GM18502 (cell line): ENCODE measurements around the gene TAMALIN.

ENCODE experiments used
- ATAC-seq: cut with Tn5 transposase; IDR thresholded peaks from one replicate; pipeline ENCODE4 v1.9.1; 2021; ENCODE audit warnings: mild to moderate bottlenecking; ENCODE audit not compliant: unreplicated experiment, poor library complexity

Gene TAMALIN

DNA sequence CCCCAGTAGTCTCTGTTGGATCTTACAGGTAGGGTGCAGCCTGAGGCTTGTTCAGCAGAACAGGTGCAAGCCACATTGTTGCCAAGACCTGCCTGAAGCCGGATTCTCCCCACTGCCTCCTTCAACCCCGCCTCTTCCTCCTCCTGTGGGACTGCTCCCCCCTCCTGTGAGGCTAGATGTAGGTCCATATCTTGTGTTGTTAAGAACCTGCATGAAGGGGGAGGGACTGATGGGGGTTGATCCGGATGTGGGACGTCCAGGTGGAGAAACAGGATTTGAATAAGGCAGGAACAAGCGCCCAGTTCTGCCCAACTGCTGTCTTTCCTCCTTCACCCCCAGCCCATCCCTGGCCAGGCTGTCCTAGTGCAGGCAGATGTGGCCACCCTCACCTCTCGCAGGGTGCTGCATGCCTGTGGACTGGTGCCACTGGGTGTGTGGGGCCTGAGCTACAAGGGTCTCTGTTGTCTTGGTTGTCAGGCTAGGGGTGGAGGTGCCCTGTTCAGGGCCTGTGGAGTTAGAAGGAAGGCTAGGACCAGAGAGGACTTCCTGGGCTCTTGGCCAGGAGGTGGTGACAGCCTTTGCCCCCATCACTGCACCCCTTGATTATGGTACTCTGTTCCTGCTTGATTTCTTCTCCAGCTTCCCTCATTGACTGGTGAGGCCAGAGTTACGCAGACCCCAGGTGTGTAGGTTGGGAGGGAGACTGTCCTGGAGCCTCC lies 45.9 kb downstream of the TAMALIN start:
- no peak for ATAC-seq

DNA sequence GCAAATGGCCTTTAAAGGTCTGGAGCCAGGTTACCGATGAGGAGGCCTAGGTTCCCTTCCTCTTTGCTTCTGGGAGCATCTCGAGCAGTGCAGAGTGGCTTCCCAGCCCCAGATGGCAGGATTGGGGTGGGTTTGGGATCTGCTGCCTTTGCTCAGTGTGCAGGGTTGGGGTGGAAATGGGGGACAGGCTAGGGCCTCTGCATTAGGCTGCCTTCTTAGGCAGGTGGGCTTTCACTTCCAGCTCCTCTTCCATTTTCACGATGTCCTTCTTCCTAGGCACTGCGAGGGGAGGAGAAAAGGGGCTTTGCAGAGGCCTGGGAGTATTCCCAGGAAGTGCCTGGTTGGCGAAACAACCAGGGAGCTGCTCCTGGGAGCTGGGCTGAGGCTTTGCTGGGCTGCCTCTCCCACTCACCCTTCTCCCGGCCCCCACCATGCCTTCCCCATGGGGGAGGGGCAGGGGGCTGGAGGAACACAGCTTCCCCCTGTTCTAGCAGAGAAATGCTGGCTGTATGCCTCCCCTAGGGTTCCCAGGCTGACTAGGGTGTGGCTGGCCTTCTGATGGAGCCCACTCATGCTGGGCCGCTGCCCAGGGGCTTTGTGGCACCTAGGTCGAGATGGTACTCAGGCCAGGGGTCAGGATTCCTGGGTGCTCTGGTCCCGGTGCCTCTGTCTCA lies 46.9 kb downstream of the TAMALIN start:
- no peak for ATAC-seq

DNA sequence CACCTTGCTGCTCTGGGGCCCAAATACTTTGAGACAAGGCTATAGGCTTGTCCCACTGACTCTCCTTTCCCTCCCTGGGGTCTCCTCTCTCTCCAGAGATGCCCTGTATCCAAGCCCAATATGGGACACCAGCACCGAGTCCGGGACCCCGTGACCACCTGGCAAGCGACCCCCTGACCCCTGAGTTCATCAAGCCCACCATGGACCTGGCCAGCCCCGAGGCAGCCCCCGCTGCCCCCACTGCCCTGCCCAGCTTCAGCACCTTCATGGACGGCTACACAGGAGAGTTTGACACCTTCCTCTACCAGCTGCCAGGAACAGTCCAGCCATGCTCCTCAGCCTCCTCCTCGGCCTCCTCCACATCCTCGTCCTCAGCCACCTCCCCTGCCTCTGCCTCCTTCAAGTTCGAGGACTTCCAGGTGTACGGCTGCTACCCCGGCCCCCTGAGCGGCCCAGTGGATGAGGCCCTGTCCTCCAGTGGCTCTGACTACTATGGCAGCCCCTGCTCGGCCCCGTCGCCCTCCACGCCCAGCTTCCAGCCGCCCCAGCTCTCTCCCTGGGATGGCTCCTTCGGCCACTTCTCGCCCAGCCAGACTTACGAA lies 47.6 kb downstream of the TAMALIN start:
- no peak for ATAC-seq

DNA sequence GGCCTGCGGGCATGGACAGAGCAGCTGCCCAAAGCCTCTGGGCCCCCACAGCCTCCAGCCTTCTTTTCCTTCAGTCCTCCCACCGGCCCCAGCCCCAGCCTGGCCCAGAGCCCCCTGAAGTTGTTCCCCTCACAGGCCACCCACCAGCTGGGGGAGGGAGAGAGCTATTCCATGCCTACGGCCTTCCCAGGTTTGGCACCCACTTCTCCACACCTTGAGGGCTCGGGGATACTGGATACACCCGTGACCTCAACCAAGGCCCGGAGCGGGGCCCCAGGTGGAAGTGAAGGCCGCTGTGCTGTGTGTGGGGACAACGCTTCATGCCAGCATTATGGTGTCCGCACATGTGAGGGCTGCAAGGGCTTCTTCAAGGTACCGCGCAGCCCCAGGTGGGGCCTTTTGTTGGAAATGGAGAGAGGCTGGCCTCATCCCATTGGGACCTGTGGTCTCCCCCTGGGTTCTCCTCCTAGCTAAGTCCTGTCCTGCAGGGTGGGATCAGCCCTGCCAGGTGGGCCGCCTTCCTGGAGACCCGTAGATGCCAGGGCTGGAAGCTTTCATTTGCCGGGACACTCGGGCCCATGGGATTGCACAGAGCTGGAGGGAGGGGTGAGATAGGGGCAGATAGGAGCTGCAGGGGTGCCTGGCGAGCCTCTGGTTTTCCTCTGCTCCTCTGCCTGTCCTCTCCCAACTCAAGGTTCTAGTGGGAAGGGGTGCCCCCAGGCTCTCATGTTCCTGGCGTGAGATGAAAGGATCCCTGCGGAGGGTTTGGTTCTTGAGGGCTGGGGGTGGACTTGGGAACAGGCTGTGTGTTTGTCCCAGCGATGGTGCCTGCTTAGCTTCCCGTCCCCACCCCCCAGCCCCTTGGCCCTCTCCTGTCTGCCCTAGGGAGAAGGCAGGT lies 48.3 kb downstream of the TAMALIN start:
- ATAC-seq: no peak

DNA sequence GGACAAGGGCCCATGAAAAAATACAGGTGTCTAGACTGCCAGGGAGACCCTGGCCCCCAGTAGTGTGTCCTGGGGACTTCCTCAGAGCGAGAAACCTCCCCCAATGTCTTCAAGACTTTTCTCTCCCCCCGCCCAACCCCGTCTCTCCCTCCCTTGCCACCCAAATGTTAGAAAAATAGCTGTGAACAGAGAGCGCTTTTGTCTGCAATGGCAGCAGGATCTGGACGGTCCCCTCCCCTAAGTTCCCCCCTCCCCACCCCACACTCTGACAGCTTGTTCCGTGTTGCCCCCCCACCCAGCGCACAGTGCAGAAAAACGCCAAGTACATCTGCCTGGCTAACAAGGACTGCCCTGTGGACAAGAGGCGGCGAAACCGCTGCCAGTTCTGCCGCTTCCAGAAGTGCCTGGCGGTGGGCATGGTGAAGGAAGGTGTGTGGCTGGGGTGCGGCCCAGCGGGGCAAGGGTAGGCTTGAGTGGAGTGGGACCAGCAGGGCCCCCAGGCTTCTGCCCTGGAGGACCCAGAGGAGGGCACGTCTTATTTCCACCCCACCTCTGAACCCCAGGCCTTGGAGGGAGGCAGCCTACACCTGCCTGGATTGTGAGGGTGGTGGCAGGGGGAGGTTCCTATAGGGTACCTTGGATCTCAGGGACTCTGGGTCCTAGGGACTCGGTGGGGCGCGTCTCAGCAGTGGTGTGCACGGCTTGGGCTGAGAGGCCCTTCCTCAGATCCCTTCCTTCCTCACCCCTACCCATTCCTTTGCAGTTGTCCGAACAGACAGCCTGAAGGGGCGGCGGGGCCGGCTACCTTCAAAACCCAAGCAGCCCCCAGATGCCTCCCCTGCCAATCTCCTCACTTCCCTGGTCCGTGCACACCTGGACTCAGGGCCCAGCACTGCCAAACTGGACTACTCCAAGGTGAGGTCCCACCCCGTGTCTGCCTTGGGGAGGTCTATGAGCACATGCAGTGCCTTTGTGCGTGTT lies 49.3 kb downstream of the TAMALIN start:
- ATAC-seq: no peak

DNA sequence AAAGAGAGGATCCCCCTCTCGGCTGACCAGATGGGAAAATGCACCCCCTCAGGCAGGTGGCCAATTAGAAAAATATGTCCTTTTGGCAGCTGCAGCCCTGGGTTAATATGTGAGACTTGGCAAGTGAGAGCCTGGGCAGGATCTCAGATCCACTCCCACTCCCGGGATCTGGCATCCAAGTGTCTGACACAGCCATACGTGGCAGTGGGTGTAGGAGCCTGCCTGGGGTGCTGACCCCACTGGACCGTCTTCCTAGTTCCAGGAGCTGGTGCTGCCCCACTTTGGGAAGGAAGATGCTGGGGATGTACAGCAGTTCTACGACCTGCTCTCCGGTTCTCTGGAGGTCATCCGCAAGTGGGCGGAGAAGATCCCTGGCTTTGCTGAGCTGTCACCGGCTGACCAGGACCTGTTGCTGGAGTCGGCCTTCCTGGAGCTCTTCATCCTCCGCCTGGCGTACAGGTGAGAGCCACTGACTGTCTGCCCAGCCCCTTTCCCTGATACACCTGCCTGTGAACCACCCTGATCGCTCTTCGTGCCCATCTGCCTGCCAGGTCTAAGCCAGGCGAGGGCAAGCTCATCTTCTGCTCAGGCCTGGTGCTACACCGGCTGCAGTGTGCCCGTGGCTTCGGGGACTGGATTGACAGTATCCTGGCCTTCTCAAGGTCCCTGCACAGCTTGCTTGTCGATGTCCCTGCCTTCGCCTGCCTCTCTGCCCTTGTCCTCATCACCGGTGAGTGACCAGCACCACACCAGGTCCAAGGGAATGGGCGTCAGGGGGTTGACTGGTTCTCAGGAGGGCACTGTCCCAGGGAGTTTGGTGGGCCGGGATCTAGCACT lies 50.3 kb downstream of the TAMALIN start:
- ATAC-seq: no peak

DNA sequence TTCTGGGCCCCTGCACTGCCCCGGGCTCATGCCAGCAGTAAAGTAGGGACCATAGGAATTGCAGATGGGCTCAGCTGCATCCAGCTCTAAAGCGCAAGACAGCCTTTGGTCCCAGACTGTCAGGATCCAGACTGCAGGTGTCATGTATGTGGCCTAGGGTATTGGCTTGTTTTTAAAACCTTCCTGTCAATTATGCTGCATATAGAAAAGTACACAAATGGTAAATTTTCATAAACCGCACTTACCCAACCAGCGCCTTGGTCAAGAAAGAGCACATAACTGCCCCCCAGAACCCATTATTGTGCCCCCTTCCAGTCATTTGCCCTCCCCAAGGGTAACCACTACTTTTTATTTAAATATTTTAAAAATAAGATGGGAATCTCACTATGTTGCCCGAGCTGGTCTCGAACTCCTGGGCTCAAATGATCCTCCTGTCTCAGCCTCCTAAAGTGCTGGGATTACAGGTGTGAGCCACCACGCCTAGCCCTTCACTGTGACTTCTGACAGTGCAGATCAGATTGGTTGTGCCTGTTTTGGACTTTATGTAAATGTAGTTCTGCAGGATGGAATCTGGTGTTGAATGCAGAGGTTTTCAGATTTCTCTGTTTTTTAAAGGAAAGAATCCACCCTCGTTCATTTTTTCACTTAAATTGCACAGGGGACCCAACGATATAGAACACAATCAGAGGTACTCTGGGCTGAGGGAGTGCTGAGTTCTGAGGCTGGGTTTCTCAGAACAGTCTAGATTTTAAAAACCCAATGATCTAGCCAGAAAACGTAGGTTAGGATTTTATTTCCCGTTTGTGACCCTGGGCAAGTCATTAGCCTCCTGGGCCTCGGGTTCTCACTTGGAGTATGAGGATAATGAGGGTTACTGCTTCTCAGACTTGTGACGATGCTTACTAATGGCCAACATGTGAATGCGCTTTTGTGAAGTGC lies 51.2 kb downstream of the TAMALIN start:
- ATAC-seq: no peak

DNA sequence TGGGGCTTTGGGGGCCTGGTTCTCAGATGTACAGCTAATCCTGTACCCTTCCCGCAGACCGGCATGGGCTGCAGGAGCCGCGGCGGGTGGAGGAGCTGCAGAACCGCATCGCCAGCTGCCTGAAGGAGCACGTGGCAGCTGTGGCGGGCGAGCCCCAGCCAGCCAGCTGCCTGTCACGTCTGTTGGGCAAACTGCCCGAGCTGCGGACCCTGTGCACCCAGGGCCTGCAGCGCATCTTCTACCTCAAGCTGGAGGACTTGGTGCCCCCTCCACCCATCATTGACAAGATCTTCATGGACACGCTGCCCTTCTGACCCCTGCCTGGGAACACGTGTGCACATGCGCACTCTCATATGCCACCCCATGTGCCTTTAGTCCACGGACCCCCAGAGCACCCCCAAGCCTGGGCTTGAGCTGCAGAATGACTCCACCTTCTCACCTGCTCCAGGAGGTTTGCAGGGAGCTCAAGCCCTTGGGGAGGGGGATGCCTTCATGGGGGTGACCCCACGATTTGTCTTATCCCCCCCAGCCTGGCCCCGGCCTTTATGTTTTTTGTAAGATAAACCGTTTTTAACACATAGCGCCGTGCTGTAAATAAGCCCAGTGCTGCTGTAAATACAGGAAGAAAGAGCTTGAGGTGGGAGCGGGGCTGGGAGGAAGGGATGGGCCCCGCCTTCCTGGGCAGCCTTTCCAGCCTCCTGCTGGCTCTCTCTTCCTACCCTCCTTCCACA lies 52.0 kb downstream of the TAMALIN start:
- no peak for ATAC-seq

DNA sequence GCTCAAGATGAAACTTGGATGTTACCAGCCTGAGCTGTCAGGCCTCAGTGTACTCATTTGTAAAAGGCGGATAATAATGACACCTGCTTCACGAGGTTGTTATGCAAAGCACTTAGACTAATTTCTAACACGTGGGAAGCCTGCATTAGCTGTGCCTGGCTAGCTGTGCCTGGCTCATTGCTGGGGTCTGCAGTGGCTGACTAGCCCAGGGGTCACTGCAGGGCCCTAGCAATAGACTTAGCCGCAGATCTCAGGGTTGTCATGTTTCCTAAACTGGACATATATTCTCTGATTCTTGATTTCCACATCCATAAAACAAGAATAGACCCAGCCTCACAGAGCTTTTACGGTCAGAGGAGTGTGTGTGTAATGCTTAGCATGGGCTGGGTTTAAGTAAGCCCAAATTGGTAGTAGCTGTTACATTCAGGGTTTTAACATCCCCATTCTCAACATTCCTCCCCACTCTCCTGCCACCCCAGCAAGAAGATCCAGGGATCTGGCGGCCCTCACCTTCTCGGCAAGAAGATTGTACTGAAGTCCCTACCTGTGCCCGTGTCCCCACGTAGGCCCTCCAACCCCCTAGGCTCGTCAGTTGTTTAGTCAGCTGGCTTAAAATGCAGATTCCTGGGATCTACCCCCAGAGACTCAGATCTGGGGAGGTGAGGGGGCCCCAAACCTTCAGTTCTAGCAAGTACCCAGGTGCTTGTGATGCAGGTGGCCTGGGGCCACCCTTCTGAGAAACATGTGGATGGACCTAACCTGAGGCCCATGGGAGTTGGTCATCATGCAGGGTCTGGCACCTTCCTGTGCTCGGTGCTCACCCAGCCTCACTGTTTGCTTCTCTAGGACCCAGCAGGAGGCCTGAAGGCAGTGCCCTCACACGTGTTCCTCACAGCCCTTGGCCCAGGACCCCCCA lies 53.1 kb downstream of the TAMALIN start:
- ATAC-seq: no peak

DNA sequence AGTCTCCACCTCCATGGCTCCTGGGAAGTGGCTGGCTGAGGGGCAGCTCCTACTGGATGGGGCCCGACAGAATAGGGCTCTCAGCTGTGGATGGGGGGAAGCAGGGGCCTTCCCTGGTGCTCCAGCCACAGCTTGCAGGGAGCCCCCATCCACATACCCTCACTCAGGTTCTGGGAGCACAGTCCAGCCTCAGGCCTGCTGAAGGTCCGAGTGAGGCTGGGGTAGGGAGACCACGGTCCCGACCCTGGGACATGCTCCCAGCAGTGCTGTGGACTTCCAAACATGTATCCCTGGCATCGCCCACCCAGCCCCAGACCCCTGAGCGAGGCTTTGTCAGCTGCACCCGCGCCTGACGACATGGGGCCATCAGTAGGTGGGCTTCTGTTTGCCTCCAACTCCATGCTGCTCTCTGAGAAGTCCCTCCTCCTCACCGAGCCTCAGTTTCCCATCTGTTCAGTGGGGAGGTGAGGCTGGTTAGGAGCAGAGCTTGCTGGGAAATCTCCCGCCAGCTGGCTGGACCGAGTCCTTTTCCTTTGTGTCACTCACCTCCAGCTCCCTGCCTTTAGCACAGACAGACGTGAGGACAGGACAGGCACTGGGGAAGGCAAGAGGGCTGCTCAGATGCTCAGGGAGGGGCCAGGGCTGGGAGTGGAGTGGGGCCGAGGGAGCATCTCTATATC lies 53.9 kb downstream of the TAMALIN start:
- ATAC-seq: no peak

DNA sequence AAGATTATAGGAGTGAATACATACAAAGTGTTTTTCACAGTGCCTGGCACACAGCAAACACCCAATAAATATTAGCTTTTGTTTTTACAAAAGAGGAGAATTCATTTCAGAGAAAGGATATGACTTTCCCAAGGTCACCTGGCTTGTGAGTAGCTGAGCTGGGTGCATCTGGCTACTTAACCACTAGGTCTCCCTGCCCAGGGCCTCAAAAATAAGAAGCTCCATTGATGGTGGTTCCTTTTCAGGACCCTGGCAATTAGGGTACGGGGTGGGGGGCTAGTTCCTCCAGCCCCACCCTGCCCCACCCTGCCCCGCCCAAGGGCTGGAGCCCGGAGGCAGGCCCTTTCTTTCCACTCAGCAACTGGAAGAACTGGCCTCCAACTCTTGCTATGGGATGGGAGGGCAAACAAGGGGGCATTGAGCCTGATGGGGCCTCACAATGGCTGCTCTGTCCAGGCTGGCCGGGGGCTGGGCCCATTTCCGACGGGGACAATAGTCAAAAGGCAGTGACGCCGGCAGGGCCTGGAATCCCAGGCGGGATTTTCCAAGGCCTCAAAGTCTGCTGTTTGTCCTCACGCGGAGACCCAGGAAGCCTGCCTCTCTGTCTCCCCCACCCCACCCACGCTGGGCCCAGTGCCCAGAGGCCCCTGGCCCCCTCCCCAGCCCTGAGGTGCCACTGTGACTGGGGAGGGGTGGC lies 54.9 kb downstream of the TAMALIN start:
- no peak for ATAC-seq

DNA sequence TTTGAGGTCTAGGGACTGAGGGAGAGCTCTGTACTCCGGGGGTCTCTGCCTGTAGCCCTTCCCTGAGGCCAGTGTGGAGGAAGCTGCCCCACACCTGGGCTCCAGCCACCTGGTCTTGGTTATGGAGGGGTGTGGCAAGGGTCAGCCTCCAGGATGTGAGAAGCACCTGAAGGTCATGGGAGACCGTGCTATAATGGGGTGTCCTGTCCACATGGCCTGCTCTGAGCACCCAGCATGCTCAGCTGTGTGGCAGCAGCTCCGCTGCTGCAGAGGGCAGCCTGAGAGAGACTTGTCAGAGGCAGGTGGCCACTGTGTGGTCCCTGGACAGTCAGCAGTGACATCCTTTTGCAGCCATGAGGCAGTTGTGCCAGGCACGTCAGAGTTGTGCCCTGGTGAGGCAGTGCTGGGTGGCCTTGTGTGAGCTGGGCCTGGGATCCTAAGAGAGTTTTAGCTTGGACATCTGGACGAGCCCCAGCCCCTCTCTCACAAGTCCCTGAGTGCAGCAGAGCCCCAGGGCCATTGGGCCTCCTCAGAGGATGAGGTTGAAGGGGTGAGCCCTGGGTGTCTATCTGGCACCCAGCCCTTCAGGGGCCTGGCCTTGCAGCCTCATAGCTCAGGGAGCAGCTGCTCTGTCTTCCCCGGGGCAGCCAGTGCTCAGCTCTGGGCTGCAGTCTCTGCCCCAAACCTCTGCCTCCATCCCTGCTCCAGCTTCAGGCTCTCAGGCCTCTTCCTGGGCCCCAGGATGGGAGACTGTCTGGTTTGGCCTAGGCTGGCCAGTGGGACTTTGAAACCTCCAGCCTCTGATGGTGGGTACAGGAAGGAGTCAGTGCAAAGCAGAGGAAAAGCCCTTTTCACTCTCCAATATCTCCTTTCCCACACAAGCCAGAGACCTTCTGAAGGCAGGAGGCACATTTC lies 55.7 kb downstream of the TAMALIN start:
- no peak for ATAC-seq

DNA sequence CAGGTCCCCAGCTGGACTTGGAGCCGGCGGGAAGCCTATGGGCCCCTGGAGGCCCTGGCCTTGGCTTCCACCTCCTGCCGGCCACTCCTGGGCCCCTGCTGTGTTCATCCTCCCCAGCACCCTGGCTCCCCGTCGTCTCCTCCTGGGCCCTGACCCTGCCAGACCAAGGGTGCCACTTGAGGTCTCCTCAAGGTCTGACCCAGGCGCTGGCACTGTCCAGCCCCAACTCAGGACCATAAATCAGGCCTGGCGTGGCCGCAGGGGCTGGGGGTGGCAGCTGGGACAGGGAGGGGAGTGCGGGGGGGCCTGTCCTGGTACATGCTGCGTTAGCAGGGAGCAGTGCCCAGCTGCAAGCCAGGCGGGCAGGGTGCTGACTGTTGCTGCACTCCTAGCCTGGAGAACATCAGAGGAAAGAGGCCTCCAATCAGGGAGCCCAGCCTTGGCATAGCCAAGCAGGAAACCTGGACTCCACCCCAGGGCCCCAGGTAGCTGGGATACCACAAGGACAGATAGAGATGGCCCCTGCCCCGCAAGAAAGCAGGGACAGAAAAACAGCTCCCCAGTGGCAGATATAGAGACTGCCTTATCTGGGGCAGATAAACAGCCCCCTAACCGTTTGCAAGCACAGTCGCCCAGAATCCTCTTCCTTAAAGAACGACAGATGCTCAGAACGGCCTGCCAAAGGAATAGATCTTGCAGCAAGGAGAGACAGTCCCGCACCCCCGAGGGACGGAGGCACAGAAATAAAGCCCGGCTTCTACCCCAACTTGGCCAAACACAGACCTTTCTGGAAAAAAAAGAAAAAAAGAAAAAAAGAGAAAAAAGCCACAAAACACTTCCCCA lies 56.6 kb downstream of the TAMALIN start:
- ATAC-seq: no peak
